T-helper 2 cell treated with Interferon-gamma antibody and Interleukin-4, amounts not matched to agents 5 μg/mL and 100 μg/mL, for 36 hours (primary cell): ENCODE measurements around the gene ZFP3.
A peak's percentile ranks its signal among the peaks of the same experiment; 100 is the strongest.
"Not testable (repeated sequence)": the region's sequence is repeated elsewhere in the genome, so short reads cannot be mapped to it uniquely, and the experiment has no call there.

Experiments used
- DNase-seq: peaks from one replicate; pipeline ENCODE4 v3.0.0; 2021; ENCODE audit warnings: low spot score
- H3K27ac Mint-ChIP-seq: one replicate; pipeline ENCODE4 v1.8.0; 2021; ENCODE audit warnings: mild to moderate bottlenecking, mixed read lengths
- H3K27me3 Mint-ChIP-seq: one replicate; pipeline ENCODE4 v1.8.0; 2021; ENCODE audit warnings: low read depth, mixed read lengths
- H3K36me3 Mint-ChIP-seq: one replicate; pipeline ENCODE4 v1.8.0; 2021; ENCODE audit warnings: low read depth, mixed read lengths
- H3K4me1 Mint-ChIP-seq: one replicate; pipeline ENCODE4 v1.8.0; 2021; ENCODE audit warnings: low read depth, mixed read lengths
- H3K4me3 Mint-ChIP-seq: one replicate; pipeline ENCODE4 v1.8.0; 2022; ENCODE audit warnings: mild to moderate bottlenecking, moderate library complexity, mixed read lengths
- H3K9me3 Mint-ChIP-seq: one replicate; pipeline ENCODE4 v1.8.0; 2021; ENCODE audit warnings: mixed read lengths

The ZFP3 gene

DNA sequence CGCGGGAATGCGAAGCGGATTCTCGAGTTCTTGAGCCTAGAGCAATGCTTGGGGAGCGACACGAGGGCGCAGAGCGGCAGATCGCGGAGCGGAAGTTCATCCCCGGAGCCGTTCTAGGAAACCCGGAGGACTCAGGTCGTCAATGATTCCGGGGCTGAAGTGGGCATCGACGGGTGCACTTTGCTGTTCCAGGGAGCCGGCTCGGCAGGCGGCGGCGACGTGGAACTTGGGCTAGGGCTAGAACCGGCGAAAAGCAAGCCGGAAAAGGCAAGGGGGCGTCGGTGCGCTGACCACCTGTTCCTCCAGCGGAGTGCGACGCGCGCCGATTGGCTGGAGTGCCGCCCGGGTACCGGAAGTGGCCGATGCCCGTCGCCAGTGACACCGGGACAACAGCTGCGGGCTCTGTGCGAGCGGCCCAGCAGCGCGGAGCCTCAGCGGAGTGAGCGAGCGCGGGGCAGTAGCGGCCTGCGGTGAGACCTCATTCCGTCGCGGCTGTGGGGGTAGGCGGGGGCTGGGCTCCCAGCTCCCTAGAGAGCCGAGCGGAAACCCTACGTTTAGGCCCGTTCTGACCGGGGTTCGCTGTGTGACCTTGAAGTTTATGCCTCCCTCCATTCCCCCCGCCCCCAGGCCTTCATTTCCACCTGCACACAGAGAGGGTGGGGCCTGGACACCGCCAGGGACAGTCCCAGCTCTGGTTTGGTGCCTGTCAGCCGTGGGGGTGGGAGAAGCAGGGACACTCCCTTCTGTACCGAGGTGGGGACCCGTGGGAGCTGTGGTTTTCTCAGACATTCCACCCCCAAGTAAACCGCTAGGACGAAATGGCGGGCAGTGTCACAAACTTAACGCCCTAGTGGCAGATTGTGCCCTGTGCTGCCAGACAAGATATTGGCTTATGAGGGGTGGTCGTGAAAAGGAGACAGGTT, at the start of gene ZFP3:
Gene ZFP3 (plus strand): TSS at position 362 of the 923 bp plus-strand sequence. CDS start 13,038 bp downstream, outside the sequence.
- Mint-ChIP-seq H3K27me3 (no peaks in the 10 kb centered on the region), H3K4me1 (peaks cover 13% of the 10 kb centered on the region), H3K9me3 (peaks cover 28% of the 10 kb centered on the region), H3K36me3 (peaks cover 29% of the 10 kb centered on the region), H3K4me3 (peak within 1 kb of the TSS; percentile 92), H3K27ac (peak within 1 kb of the TSS; percentile 90)
- DNase-seq: peak; percentile 82

DNA sequence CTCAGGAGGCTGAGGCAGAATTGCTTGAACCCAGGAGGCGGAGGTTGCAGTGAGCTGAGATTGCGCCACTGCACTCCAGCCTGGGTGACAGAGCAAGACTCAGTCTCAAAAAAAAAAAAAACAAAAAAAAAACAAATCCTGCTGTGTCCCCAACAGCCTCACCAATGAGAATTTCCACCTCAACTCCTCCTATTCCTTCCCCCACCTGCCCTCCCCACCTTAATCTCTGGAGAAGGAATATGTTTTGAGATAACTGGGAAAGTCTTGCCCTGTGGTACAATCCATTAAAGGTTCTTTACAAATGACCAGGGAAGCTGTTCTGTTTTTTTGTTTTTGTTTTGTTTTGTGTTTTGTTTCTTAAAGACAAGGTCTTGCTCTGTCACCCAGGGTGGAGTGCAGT, 48.1 kb upstream of the ZFP3 start:
- Mint-ChIP-seq H3K4me3 (peak overlapping the region; percentile 80), H3K27ac (peak overlapping the region; percentile 89), H3K4me1 (peaks cover 22% of the 10 kb centered on the region)
- not testable (repeated sequence) for H3K9me3 Mint-ChIP-seq, DNase-seq, H3K27me3 Mint-ChIP-seq, H3K36me3 Mint-ChIP-seq

DNA sequence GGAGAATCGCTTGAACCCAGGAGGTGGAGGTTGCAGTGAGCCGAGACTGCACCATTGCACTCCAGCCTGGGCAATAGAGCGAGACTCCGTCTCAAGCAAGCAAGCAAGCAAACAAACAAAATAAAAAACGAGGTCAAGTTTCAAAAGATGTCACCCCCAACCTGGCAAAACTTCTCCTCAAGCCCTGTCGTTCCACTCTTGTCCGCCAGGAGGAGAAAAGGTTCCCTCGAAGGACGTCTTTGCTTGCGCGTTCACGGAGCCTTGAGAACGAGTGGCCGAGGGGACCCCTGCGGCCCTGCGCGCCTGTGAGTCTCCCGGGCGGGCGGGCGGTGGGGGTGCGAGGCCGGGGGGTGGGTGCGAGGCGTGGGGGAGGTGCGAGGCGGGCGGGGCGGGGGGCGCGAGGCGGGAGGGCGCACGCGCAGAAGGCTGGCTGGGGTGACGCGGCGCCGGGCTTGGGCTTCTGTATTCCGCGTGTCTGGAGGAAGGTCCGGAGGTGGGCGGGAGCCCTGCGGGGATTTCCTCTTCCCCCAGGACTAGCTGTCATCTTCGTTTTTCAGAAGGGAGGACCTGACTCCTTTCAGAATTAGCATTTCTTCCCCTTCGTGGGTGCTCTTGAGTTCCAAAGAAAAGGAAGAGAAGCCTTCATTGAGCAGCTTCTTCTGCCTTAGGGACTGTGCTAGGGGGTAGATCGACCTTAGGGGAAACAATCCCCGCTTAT, 46.7 kb upstream of the ZFP3 start:
- Mint-ChIP-seq H3K27ac (peak overlapping the region; percentile 89), H3K27me3 (no peaks in the 10 kb centered on the region), H3K36me3 (no peaks in the 10 kb centered on the region), H3K4me1 (peaks cover 22% of the 10 kb centered on the region), H3K4me3 (peak overlapping the region; percentile 80), H3K9me3 (no peaks in the 10 kb centered on the region)
- DNase-seq: peak; percentile 85

DNA sequence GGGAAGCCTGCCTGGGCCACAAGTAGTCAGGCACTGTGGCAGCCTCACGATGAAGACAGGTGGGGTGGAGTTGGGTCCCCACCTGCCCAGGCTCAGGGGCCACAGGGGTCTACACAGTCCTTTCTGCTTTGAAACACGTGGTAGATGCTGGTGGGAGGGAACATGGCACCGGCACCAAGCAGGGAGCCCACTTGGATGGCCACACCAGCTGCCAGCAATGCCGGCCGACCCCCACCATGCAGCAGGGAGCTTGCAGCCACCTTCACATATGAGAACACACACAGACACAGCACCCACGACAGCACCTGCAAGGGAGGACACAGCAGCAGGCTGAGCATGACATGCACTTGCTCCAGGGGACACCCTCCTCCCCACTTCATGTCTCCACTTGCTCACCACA, 45.4 kb upstream of the ZFP3 start:
- Mint-ChIP-seq H3K27ac (no peak overlapping the region), H3K4me1 (peaks cover 24% of the 10 kb centered on the region), H3K27me3 (peaks cover 2% of the 10 kb centered on the region), H3K9me3 (no peaks in the 10 kb centered on the region), H3K36me3 (no peaks in the 10 kb centered on the region), H3K4me3 (no peak overlapping the region)
- DNase-seq: no peak

GRCh38 chr17:5033352-5034015, 44.8 kb upstream of the ZFP3 start:
- peak overlapping the region; percentile 31 for H3K27ac Mint-ChIP-seq
- no peak overlapping the region for H3K4me3 Mint-ChIP-seq
- H3K27me3 Mint-ChIP-seq: peaks cover 2% of the 10 kb centered on the region
- H3K36me3 Mint-ChIP-seq: no peaks in the 10 kb centered on the region
- H3K9me3 Mint-ChIP-seq: no peaks in the 10 kb centered on the region
- peaks cover 24% of the 10 kb centered on the region for H3K4me1 Mint-ChIP-seq
- DNase-seq: no peak

- Mint-ChIP-seq H3K4me3 (no peak overlapping the region), H3K36me3 (no peaks in the 10 kb centered on the region), H3K4me1 (peaks cover 24% of the 10 kb centered on the region), H3K9me3 (no peaks in the 10 kb centered on the region), H3K27me3 (peaks cover 2% of the 10 kb centered on the region), H3K27ac (no peak overlapping the region)
- DNase-seq: no peak
Observed at GRCh38 chr17:5034063-5034462, 44.2 kb upstream of the ZFP3 start.

- H3K27me3 Mint-ChIP-seq: peaks cover 2% of the 10 kb centered on the region
- H3K9me3 Mint-ChIP-seq: no peaks in the 10 kb centered on the region
- no peak for DNase-seq
- H3K27ac Mint-ChIP-seq: no peak overlapping the region
- H3K36me3 Mint-ChIP-seq: no peaks in the 10 kb centered on the region
- H3K4me1 Mint-ChIP-seq: peaks cover 22% of the 10 kb centered on the region
- no peak overlapping the region for H3K4me3 Mint-ChIP-seq
Observed at GRCh38 chr17:5034651-5035050, 43.6 kb upstream of the ZFP3 start.

GRCh38 chr17:5035315-5035714, 43.0 kb upstream of the ZFP3 start, which contains the start of gene SLC52A1:
SLC52A1 (minus strand) TSS chr17:5035426; CDS start chr17:5034606, 820 bp downstream.
- DNase-seq: no peak
- no peaks in the 10 kb centered on the region for H3K36me3 Mint-ChIP-seq
- H3K4me3 Mint-ChIP-seq: no peak within 1 kb of the TSS
- peaks cover 2% of the 10 kb centered on the region for H3K27me3 Mint-ChIP-seq
- H3K4me1 Mint-ChIP-seq: peaks cover 21% of the 10 kb centered on the region
- no peaks in the 10 kb centered on the region for H3K9me3 Mint-ChIP-seq
- H3K27ac Mint-ChIP-seq: no peak within 1 kb of the TSS

- Mint-ChIP-seq H3K4me3 (peak overlapping the region; percentile 83), H3K4me1 (peaks cover 31% of the 10 kb centered on the region), H3K27me3 (no peaks in the 10 kb centered on the region), H3K9me3 (no peaks in the 10 kb centered on the region), H3K36me3 (peaks cover 10% of the 10 kb centered on the region), H3K27ac (peak overlapping the region; percentile 89)
- no peak for DNase-seq
Observed at GRCh38 chr17:5042157-5043022, 35.9 kb upstream of the ZFP3 start.

DNA sequence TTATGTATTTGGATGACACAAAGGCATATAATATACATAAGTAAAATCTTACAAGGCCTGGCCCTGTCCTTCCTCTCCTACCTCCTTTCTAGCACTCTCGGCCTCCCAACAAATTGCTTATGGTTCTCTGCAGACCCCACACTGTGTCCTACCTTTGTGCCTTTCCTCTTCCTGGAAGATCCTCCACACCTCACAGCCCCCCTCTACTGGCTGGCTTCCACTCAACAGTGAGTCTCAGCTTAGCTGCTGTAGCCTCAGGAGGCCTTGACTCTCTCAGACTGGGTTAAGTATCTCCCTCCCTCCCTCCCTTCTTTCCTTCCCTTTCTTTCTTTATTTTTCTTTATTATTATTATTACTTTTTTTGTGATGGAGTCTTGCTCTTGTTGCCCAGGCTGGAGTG, 34.7 kb upstream of the ZFP3 start:
- Mint-ChIP-seq H3K4me1 (peaks cover 35% of the 10 kb centered on the region), H3K27ac (peak overlapping the region; percentile 46), H3K36me3 (peaks cover 14% of the 10 kb centered on the region)

DNA sequence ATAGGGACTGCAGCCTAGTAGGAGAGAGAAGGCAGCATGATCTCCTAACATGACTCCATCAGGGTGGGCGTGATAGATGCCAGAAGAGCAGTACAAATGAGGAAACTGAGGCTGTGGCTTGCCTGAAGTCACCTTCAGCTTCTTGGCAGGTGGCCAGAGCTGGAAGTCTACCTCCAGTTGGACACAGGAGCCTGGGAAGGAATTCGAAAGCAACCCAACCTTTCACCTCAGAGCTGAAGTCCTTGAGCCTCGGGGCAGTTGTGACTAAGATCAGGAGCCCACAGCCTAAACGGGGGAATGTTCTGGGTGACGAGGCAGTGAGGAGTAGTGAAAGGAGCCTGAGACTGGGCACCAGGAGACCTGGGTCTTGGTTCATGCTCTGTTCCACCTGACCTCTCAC, 33.6 kb upstream of the ZFP3 start:
- no peak for DNase-seq
- Mint-ChIP-seq H3K27ac (no peak overlapping the region), H3K27me3 (no peaks in the 10 kb centered on the region), H3K4me3 (no peak overlapping the region), H3K36me3 (peaks cover 16% of the 10 kb centered on the region), H3K4me1 (peaks cover 40% of the 10 kb centered on the region), H3K9me3 (no peaks in the 10 kb centered on the region)

More for the DNA sequence above, 34.7 kb upstream of the ZFP3 start:
- Mint-ChIP-seq H3K27me3 (no peaks in the 10 kb centered on the region), H3K9me3 (no peaks in the 10 kb centered on the region), H3K4me3 (peak overlapping the region; percentile 83)
- DNase-seq: no peak

- Mint-ChIP-seq H3K36me3 (peaks cover 16% of the 10 kb centered on the region), H3K27ac (no peak overlapping the region), H3K4me1 (peaks cover 39% of the 10 kb centered on the region), H3K27me3 (no peaks in the 10 kb centered on the region), H3K9me3 (no peaks in the 10 kb centered on the region), H3K4me3 (no peak overlapping the region)
- no peak for DNase-seq
Observed at GRCh38 chr17:5045496-5045895, 32.8 kb upstream of the ZFP3 start.

DNA sequence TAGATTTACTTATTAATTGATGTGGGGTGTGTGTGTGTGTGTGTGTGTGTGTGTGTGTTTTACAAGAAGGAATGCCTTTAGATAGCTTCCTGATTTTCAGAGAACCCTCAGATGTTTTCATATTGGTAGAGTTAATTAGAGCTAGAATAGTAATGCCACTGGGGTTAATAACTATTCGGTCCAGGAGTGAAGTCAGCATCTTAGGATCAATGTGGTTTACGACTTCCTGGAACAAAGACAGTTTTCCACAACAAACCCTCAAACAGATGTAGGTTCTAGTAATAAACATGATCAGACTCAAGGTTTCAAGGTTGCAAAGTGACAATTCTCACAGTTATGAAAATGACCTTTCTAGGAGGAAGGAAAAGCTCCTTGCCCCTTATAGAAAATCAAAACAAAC, 30.8 kb upstream of the ZFP3 start:
- DNase-seq: no peak
- Mint-ChIP-seq H3K36me3 (peaks cover 15% of the 10 kb centered on the region), H3K27ac (peak overlapping the region; percentile 78), H3K27me3 (no peaks in the 10 kb centered on the region), H3K9me3 (no peaks in the 10 kb centered on the region), H3K4me3 (peak overlapping the region; percentile 35), H3K4me1 (peaks cover 32% of the 10 kb centered on the region)
